K562 (cell line): ENCODE results near the gene GON4L. TPM values are rescaled to one million over a fixed set of nuclear protein-coding genes. Genes with fewer than 3 reads are reported as not detected.

ENCODE experiments used
- ATAC-seq: fragments of 200-7000 bp; cut with Tn5 transposase; 3 replicates; pipeline ENCODE4 v1.9.1; 2020; ENCODE audit warnings: moderate library complexity
- BruUV-seq: library from RNA; stranded (reverse); fragments of 400-500 nt; replicated peaks from 2 replicates; lab custom pipeline; 2021; lab: Mats Ljungman, UMichigan
- CTCF ChIA-PET: fragments of 300-600 bp; formaldehyde crosslinking; extraction: SDS; loops from one replicate; lab custom pipeline; 2021; ENCODE audit warnings: low intra/inter-chr PET ratio; lab: Yijun Ruan, JAX
- POLR2A ChIA-PET: fragments of 300-600, 350-650 bp; sonication (Branson Sonifier 250); formaldehyde crosslinking; extraction: SDS; loops from one replicate; lab custom pipeline; 2021; ENCODE audit warnings: antibody characterized with exemption, inconsistent platforms; lab: Yijun Ruan, JAX
- DNase-seq, 4 experiments: peaks; one replicate each; pipeline versions ENCODE4 v3.0.0 to v3.0.0-alpha.2; 2011 to 2018; ENCODE audit warnings: low spot score in 3 of 4, mixed read lengths in 3 of 4; ENCODE audit errors: extremely low read depth in 1 of 4
- FAIRE-seq: peaks from 2 replicates; lab custom pipeline; 2011; peaks lifted over from hg19 to GRCh38; lab: Jason Lieb, UNC
- H2AFZ ChIP-seq: 2 replicates; pipeline ENCODE4 v1.6.0; 2011; ENCODE audit warnings: low read depth, low read length, control low read depth, inconsistent platforms
- H3K27ac ChIP-seq: fragments of 200-600 bp; 3 replicates; pipeline ENCODE4 v1.8.0; 2011; ENCODE audit warnings: low read depth, mild to moderate bottlenecking, control low read depth, inconsistent platforms, low read length, moderate library complexity, mixed read lengths; ENCODE audit errors: extremely low read depth
- H3K27me3 ChIP-seq, 2 experiments: fragments of 300-600 bp in 1 of 2; 2 replicates in 1 of 2; 3 replicates in 1 of 2; pipeline versions ENCODE4 v1.6.0 to v1.8.0; 2011; ENCODE audit warnings: inconsistent platforms in 2 of 2, low read length in 2 of 2, mild to moderate bottlenecking in 1 of 2, mixed read lengths in 1 of 2, moderate library complexity in 1 of 2; ENCODE audit not compliant: control insufficient read depth in 2 of 2, insufficient read depth in 2 of 2
- H3K36me3 ChIP-seq: fragments of 300-600 bp; 3 replicates; pipeline ENCODE4 v1.8.0; 2011; ENCODE audit warnings: mild to moderate bottlenecking, low read length, inconsistent platforms; ENCODE audit not compliant: control insufficient read depth, insufficient read depth
- H3K4me1 ChIP-seq, 2 experiments: fragments of 200-600 bp in 1 of 2; replicated peaks in 1 of 2; 2 replicates in 1 of 2; 3 replicates in 1 of 2; pipeline versions ENCODE4 v1.5.1 to v1.8.0; 2011; ENCODE audit warnings: inconsistent platforms in 2 of 2, low read length in 2 of 2, mild to moderate bottlenecking in 1 of 2, mixed read lengths in 1 of 2, moderate library complexity in 1 of 2; ENCODE audit not compliant: control insufficient read depth in 2 of 2, insufficient read depth in 2 of 2
- H3K4me2 ChIP-seq: 2 replicates; pipeline ENCODE4 v1.6.1; 2011; ENCODE audit warnings: low read length, control low read depth, inconsistent platforms, mixed read lengths; ENCODE audit not compliant: insufficient read depth
- H3K4me3 ChIP-seq: fragments of 200-600 bp; sonication (generic), shearing (Covaris generic); 2 replicates; pipeline ENCODE4 v1.5.1; 2016; ENCODE audit warnings: control low read depth, inconsistent platforms
- H3K79me2 ChIP-seq: fragments of 200-600 bp; 3 replicates; pipeline ENCODE4 v1.8.0; 2011; ENCODE audit warnings: low read length, inconsistent platforms; ENCODE audit not compliant: control insufficient read depth, insufficient read depth
- H3K9ac ChIP-seq, 2 experiments: 2 replicates each; pipeline versions ENCODE4 v1.6.0 to v1.6.1; 2011; ENCODE audit warnings: low read depth in 2 of 2, low read length in 2 of 2, control low read depth in 1 of 2, inconsistent platforms in 1 of 2, mild to moderate bottlenecking in 1 of 2, mixed read lengths in 1 of 2; ENCODE audit not compliant: insufficient read depth in 1 of 2
- H3K9me1 ChIP-seq: one replicate; pipeline ENCODE4 v1.6.0; 2011; ENCODE audit warnings: inconsistent platforms, mild to moderate bottlenecking, low read length, moderate library complexity; ENCODE audit not compliant: control insufficient read depth, insufficient read depth
- H3K9me3 ChIP-seq: replicated peaks from 2 replicates; pipeline ENCODE4 v1.5.1; 2011; ENCODE audit warnings: low read depth, low read length, inconsistent platforms; ENCODE audit not compliant: control insufficient read depth, insufficient read depth
- H4K20me1 ChIP-seq: replicated peaks from 2 replicates; pipeline ENCODE4 v1.6.1; 2011; ENCODE audit warnings: low read length, inconsistent platforms, mixed read lengths; ENCODE audit not compliant: control insufficient read depth, insufficient read depth
- CAMTA2 ChIP-seq: fragments of 250-450 bp; sonication (Bioruptor Pico); conservative IDR thresholded peaks from 2 replicates; pipeline ENCODE4 v1.5.1; 2022
- COPS2 ChIP-seq: fragments of 450-650 bp; conservative IDR thresholded peaks from 2 replicates; pipeline ENCODE4 v1.6.1; 2016; ENCODE audit warnings: mild to moderate bottlenecking, moderate library complexity
- FOXA3 ChIP-seq, 2 experiments: fragments of 450-650 bp in 1 of 2; sonication (generic) in 1 of 2; formaldehyde crosslinking; IDR thresholded peaks in 1 of 2; conservative IDR thresholded peaks in 1 of 2; 2 replicates each; pipeline versions ENCODE4 v1.4.0 to v1.8.0; 2020 to 2022; ENCODE audit warnings: mild to moderate bottlenecking in 2 of 2, missing genetic modification reagents in 1 of 2
- RBFOX2 ChIP-seq: fragments of 200-400 bp; formaldehyde crosslinking; IDR thresholded peaks from 2 replicates; pipeline ENCODE4 v1.6.1; 2017; ENCODE audit warnings: low read depth, mild to moderate bottlenecking, low read length, moderate library complexity
- RFX7 ChIP-seq: fragments of 250-450 bp; sonication (Bioruptor Pico); IDR thresholded peaks from 2 replicates; pipeline ENCODE4 v1.5.1; 2021; ENCODE audit warnings: mild to moderate bottlenecking
- ZC3H4 ChIP-seq: sonication (generic); formaldehyde crosslinking; IDR thresholded peaks from 2 replicates; pipeline ENCODE4 v1.9.0; 2021; ENCODE audit warnings: missing genetic modification reagents, borderline replicate concordance
- ZNF253 ChIP-seq: fragments of 250-450 bp; sonication (Bioruptor Pico); conservative IDR thresholded peaks from 2 replicates; pipeline ENCODE4 v1.6.1; 2021; ENCODE audit warnings: mild to moderate bottlenecking
- WGBS: fragments of 100-300 bp; shearing (Covaris generic); methylation state at CpG from one replicate; pipeline ENCODE4 v1.1.6; 2016; ENCODE audit warnings: low coverage, mixed read lengths; ENCODE audit not compliant: insufficient coverage; ENCODE audit errors: missing lambda C conversion rate; 5-methylcytosine and 5-hydroxymethylcytosine counted together
- in situ Hi-C: fragments of 300-500 bp; cut with MboI; formaldehyde crosslinking; loops from 4 replicates; pipeline ENCODE4 v1.15.0; 2018; ENCODE audit warnings: inconsistent platforms, mixed read lengths
- intact Hi-C: fragments of 100-400 bp; cut with micrococcal nuclease; formaldehyde crosslinking; loops from 2 replicates; pipeline ENCODE4 v1.14.2; 2022
- polyA plus RNA-seq, 8 experiments: library from polyadenylated mRNA; depleted of rRNA in 4 of 8; stranded (reverse) in 5 of 8; unstranded in 3 of 8; fragments of >200 nt; fragmentation: Nextera tagmentation in 2 of 8; fragmentation: Illumina TruSeq in 1 of 8; extraction: Ambion mirVana in 2 of 8; extraction: Trizol in 1 of 8; gene quantifications; 2 replicates each; pipeline versions ENCODE4 v1.2.1 to v1.2.3, GENCODE V29; 2011 to 2014; ENCODE audit warnings: inconsistent platforms in 1 of 8, missing spikeins in 1 of 8
- total RNA-seq, 7 experiments: library from RNA; depleted of rRNA in 6 of 7; stranded (reverse); fragments of >200 nt in 6 of 7; fragmentation: Illumina TruSeq in 2 of 7; extraction: Trizol in 2 of 7; gene quantifications; 2 replicates each; pipeline versions ENCODE4 v1.2.1 to v1.2.3, GENCODE V29; 2011 to 2021; ENCODE audit warnings: low replicate concordance in 1 of 7
- TF ChIP-seq, protein P1 (sequence below): fragments of 150-350 bp; conservative IDR thresholded peaks from 2 replicates; pipeline ENCODE4 v1.6.1; 2014; ENCODE audit warnings: low read length
- TF ChIP-seq, protein P2 (sequence below): fragments of 450-650 bp; formaldehyde crosslinking; IDR thresholded peaks from 2 replicates; pipeline ENCODE4 v1.4.0; 2020; ENCODE audit warnings: mild to moderate bottlenecking, moderate library complexity

Gene GON4L
- total and polyA plus RNA-seq, 9 of the 15 experiments (the other 6 are each of a cell fraction or from before 2014, with no cell fraction given): 20.2 to 47.4 (median 33.6) TPM

DNA sequence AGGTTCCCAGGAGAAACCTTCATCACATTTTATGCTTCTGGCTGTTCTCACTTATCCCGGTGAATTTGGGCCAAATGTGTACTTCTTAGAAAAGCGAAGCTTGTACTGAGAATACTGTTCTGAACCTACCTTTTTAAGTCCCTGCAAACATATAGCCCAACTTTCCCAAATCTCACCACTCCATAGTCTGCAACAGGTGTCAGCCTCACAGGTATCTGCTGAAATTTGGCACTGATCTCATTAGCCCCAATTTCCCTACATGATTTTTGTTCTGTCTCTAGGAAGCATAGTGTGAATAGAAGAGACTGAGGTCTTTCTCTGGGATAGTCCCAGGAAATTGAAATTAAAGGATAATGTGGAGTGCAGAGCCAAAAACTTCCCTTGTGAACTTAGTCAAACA is 42.7 kb upstream of the GON4L start:
- Histone ChIP-seq H3K4me1 (peaks cover 3 to 13% of the 10 kb centered on the region in 2 experiments; a peak in 3 of 5 replicates), H3K4me2 (no peak overlapping the region), H4K20me1 (no peaks in the 10 kb centered on the region), H3K9me1 (no peaks in the 10 kb centered on the region), H3K27me3 (no peaks in the 10 kb centered on the region)
- WGBS: 83% methylated on average over 2 of the region's 2 CpGs
- FAIRE-seq: no peak
- in situ Hi-C loops: no loop called here
- no peak for TF ChIP-seq FOXA3 (CRISPR knock-in tag; conservative IDR thresholded peaks at IDR 0.05 in 1 of 2, IDR thresholded peaks at IDR 0.05 in 1 of 2)
- TF ChIP-seq, protein P1, sequence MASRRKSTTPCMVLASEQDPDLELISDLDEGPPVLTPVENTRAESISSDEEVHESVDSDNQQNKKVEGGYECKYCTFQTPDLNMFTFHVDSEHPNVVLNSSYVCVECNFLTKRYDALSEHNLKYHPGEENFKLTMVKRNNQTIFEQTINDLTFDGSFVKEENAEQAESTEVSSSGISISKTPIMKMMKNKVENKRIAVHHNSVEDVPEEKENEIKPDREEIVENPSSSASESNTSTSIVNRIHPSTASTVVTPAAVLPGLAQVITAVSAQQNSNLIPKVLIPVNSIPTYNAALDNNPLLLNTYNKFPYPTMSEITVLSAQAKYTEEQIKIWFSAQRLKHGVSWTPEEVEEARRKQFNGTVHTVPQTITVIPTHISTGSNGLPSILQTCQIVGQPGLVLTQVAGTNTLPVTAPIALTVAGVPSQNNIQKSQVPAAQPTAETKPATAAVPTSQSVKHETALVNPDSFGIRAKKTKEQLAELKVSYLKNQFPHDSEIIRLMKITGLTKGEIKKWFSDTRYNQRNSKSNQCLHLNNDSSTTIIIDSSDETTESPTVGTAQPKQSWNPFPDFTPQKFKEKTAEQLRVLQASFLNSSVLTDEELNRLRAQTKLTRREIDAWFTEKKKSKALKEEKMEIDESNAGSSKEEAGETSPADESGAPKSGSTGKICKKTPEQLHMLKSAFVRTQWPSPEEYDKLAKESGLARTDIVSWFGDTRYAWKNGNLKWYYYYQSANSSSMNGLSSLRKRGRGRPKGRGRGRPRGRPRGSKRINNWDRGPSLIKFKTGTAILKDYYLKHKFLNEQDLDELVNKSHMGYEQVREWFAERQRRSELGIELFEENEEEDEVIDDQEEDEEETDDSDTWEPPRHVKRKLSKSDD: no peak
- TF ChIP-seq COPS2: no peak
- TF ChIP-seq, protein P2, sequence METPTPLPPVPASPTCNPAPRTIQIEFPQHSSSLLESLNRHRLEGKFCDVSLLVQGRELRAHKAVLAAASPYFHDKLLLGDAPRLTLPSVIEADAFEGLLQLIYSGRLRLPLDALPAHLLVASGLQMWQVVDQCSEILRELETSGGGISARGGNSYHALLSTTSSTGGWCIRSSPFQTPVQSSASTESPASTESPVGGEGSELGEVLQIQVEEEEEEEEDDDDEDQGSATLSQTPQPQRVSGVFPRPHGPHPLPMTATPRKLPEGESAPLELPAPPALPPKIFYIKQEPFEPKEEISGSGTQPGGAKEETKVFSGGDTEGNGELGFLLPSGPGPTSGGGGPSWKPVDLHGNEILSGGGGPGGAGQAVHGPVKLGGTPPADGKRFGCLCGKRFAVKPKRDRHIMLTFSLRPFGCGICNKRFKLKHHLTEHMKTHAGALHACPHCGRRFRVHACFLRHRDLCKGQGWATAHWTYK (CRISPR knock-in tag): no peak
- no peak for TF ChIP-seq ZNF253 (CRISPR knock-in tag)
- no peak for TF ChIP-seq RFX7
- TF ChIP-seq RBFOX2: 0 out of 2 replicates have a peak, but pooled peaks have one; percentile 18
- TF ChIP-seq ZC3H4: no peak
- no peak for TF ChIP-seq CAMTA2 (CRISPR knock-in tag)
- TF ChIP-seq, all 486 proteins: peak for 1
- DNase-seq (no peak), ATAC-seq (no peak)
- no TSS peak for BruUV-seq
- no peaks in the 10 kb centered on the region for H3K9me3 ChIP-seq
- POLR2A ChIA-PET: interaction anchor here (1.2 to 2.0 kb wide), 3 partner anchors 10 to 57 kb away, joined by 3 to 5 read pairs (median 5); no protein-coding TSS in a partner anchor
- H2AFZ ChIP-seq: no peak overlapping the region
- intact Hi-C loops: no loop called here
- H3K79me2 ChIP-seq: no peaks in the 10 kb centered on the region
- CTCF ChIA-PET: no interaction called here
- H3K27ac ChIP-seq: no peak overlapping the region
- H3K4me3 ChIP-seq: no peak overlapping the region
- peaks cover 70% of the 10 kb centered on the region for H3K36me3 ChIP-seq
- no peak overlapping the region for H3K9ac ChIP-seq
